ENCODE measurements around the gene PLEKHM2. TPM values are rescaled to one million over a fixed set of nuclear protein-coding genes. Genes with fewer than 3 reads are reported as not detected.

The PLEKHM2 gene
- total RNA-seq, 1 donor from 2014 or later: 42.8 TPM

DNA sequence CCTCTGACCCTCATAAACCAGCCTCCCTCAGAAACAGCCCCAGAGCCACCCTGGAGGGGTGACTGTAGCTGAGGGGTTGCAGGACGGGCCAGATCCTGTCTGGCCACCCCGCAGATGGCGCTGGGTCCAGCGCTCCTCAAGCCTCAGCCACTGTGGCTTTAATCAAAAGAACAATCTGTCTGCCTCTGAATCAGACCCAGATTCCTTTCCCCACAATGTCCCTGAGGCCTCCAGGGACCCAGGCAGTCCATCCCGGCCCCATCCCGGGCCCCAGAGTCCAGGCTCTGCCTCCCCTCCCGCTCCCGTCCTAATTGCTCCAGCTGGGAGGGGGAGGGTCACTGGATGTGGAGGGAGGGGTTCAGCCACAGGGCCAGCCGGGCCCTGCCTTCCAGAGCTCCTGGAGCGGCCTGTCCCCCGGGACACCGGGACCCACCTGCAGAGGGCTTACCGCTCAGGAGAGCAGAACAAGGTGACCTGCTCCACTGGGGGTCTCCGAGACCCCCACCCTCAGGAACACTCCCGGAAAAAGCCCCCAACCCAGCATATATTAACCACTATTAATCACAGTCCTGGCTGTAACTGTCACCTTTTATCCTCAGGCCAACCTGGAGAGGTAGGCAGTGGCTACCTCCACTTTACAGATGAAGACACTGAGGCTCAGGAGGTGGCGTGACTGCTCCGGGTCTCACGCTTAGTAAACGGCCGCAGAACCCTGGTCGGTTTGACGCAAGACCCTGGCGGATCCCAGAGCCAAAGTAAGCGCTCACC, 73.6 kb downstream of the PLEKHM2 start:
- DNase-seq (ENCODE audit: low read depth): no peak
- TF ChIP-seq, protein P1, sequence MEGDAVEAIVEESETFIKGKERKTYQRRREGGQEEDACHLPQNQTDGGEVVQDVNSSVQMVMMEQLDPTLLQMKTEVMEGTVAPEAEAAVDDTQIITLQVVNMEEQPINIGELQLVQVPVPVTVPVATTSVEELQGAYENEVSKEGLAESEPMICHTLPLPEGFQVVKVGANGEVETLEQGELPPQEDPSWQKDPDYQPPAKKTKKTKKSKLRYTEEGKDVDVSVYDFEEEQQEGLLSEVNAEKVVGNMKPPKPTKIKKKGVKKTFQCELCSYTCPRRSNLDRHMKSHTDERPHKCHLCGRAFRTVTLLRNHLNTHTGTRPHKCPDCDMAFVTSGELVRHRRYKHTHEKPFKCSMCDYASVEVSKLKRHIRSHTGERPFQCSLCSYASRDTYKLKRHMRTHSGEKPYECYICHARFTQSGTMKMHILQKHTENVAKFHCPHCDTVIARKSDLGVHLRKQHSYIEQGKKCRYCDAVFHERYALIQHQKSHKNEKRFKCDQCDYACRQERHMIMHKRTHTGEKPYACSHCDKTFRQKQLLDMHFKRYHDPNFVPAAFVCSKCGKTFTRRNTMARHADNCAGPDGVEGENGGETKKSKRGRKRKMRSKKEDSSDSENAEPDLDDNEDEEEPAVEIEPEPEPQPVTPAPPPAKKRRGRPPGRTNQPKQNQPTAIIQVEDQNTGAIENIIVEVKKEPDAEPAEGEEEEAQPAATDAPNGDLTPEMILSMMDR (conservative IDR thresholded peaks at IDR 0.05; ENCODE audit: low read depth, low read length): no peak
- H3K4me3 ChIP-seq (ENCODE audit: low read depth, low read length): peak overlapping the region; percentile 68

DNA sequence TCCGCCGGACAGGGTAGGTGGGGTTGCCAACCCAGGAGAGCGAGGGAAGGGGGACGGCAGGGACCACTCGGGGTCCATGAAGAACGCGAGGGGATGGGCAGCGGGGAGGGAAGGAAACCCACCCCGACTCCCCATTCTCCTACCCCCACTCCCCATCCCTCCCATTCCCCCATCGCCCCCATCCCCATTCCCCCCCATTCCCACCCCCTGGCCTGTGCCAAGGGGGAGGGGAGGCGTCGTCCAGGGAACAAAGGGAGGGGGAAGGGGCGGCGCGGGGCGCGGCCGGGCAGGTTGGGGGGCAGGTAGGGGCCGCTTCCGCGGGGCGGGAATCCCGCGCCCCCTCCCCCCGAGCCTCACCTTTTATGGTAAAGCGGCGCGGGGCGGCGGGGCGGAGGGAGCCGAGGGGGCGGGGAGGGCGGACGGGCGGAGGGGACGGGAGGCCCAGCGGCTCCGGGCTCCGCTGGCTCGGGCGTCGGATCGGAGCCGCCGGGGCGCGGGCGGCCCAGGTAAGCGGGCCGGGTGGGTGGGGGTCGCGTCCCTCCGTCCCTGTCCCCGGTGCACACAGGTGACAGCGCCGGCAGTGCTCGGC, 74.3 kb downstream of the PLEKHM2 start, which contains the start of gene FBLIM1:
Gene FBLIM1 (plus strand): TSS at position 453 of the 589 bp plus-strand sequence. CDS start 6,189 bp downstream, outside the sequence.
- no peak for DNase-seq (ENCODE audit: low read depth)
- TF ChIP-seq, protein P1 (conservative IDR thresholded peaks at IDR 0.05; ENCODE audit: low read depth, low read length): no peak
- peak within 1 kb of the TSS; percentile 68 for H3K4me3 ChIP-seq (ENCODE audit: low read depth, low read length)

GRCh38 chr1:15758953-15759661, 75.0 kb downstream of the PLEKHM2 start:
- no peak for DNase-seq (ENCODE audit: low read depth)
- TF ChIP-seq, protein P1 (conservative IDR thresholded peaks at IDR 0.05; ENCODE audit: low read depth, low read length): no peak
- H3K4me3 ChIP-seq (ENCODE audit: low read depth, low read length): peak overlapping the region; percentile 68

GRCh38 chr1:15760520-15761211, 76.5 kb downstream of the PLEKHM2 start:
- DNase-seq (ENCODE audit: low read depth): no peak
- H3K4me3 ChIP-seq (ENCODE audit: low read depth, low read length): peak overlapping the region; percentile 34
- TF ChIP-seq, protein P1 (conservative IDR thresholded peaks at IDR 0.05; ENCODE audit: low read depth, low read length): no peak

- no peak for DNase-seq (ENCODE audit: low read depth)
- H3K4me3 ChIP-seq (ENCODE audit: low read depth, low read length): no peak overlapping the region
- TF ChIP-seq, protein P1 (conservative IDR thresholded peaks at IDR 0.05; ENCODE audit: low read depth, low read length): no peak
Measured at GRCh38 chr1:15761366-15762128, 77.4 kb downstream of the PLEKHM2 start.

- DNase-seq (ENCODE audit: low read depth): no peak
- no peak overlapping the region for H3K4me3 ChIP-seq (ENCODE audit: low read depth, low read length)
- TF ChIP-seq, protein P1 (conservative IDR thresholded peaks at IDR 0.05; ENCODE audit: low read depth, low read length): no peak
Measured at GRCh38 chr1:15762546-15762945, 78.4 kb downstream of the PLEKHM2 start.

All from epithelial cell of proximal tubule (primary cell).